M059J (cell line): ENCODE measurements around the gene IL36RN. TPM values are rescaled to one million over a fixed set of nuclear protein-coding genes. Genes with fewer than 3 reads are reported as not detected.

Experiments used
- DNase-seq: peaks from one replicate; pipeline ENCODE4 v3.0.0-alpha.2; 2012; ENCODE audit warnings: low read depth
- total RNA-seq: library from RNA; depleted of rRNA; stranded (reverse); fragments of >200 nt; shearing (Covaris generic); gene quantifications from 2 replicates; pipeline ENCODE4 v1.2.3, GENCODE V29; 2014; rRNA removed

The IL36RN gene
- 0.02 TPM in 1 of 2 replicates, not detected in the other for total RNA-seq

GRCh38 chr2:113058998-113059960, at the start of gene IL36RN:
Gene IL36RN (plus strand): TSS chr2:113059198. CDS start chr2:113059439, 241 bp downstream.
- no peak for DNase-seq

- no peak for DNase-seq
These were observed 49.4 kb upstream of the IL36RN start for GRCh38 chr2:113009622-113010021.

GRCh38 chr2:113010088-113010487, 48.9 kb upstream of the IL36RN start:
- peak; percentile 78 for DNase-seq

- DNase-seq, result peak; percentile 13
These were observed 47.9 kb upstream of the IL36RN start for GRCh38 chr2:113011108-113011507.

GRCh38 chr2:113012436-113013335, 46.3 kb upstream of the IL36RN start:
- peak; percentile 76 for DNase-seq

- no peak for DNase-seq
These were observed 45.7 kb upstream of the IL36RN start for GRCh38 chr2:113013336-113013661.

GRCh38 chr2:113014067-113014466, 44.9 kb upstream of the IL36RN start:
- no peak for DNase-seq

- no peak for DNase-seq
These were observed 44.0 kb upstream of the IL36RN start for GRCh38 chr2:113015042-113015441.

- DNase-seq, result no peak
These were observed 43.3 kb upstream of the IL36RN start for GRCh38 chr2:113015655-113016054.

- no peak for DNase-seq
These were observed 40.5 kb upstream of the IL36RN start for GRCh38 chr2:113018509-113018908.

- DNase-seq, result no peak
These were observed 37.7 kb upstream of the IL36RN start for GRCh38 chr2:113021312-113021711.

GRCh38 chr2:113024764-113025163, 34.2 kb upstream of the IL36RN start:
- DNase-seq, result no peak

- DNase-seq, result no peak
These were observed 33.3 kb upstream of the IL36RN start for GRCh38 chr2:113025737-113026136.

GRCh38 chr2:113027691-113028090, 31.3 kb upstream of the IL36RN start:
- no peak for DNase-seq

- DNase-seq, result no peak
These were observed 30.9 kb upstream of the IL36RN start for GRCh38 chr2:113028112-113028511.

GRCh38 chr2:113032737-113033136, 26.3 kb upstream of the IL36RN start:
- DNase-seq, result no peak

- no peak for DNase-seq
These were observed 25.0 kb upstream of the IL36RN start for GRCh38 chr2:113034016-113034415.

GRCh38 chr2:113036763-113037162, 22.2 kb upstream of the IL36RN start:
- DNase-seq, result no peak

GRCh38 chr2:113038291-113038690, 20.7 kb upstream of the IL36RN start:
- no peak for DNase-seq

GRCh38 chr2:113039158-113039557, 19.8 kb upstream of the IL36RN start:
- no peak for DNase-seq

GRCh38 chr2:113039719-113040118, 19.3 kb upstream of the IL36RN start:
- no peak for DNase-seq

GRCh38 chr2:113041871-113042270, 17.1 kb upstream of the IL36RN start:
- no peak for DNase-seq
